GM12892 (cell line): ENCODE data around the gene MYO3B.

Experiments used
- POLR2A ChIP-seq: IDR thresholded peaks from 2 replicates; pipeline ENCODE4 v1.6.1; 2011; ENCODE audit warnings: low read depth, low read length, control low read depth
- TAF1 ChIP-seq: IDR thresholded peaks from 2 replicates; pipeline ENCODE4 v1.6.1; 2011; ENCODE audit warnings: low read depth, mild to moderate bottlenecking, control low read depth, low read length, borderline replicate concordance

GRCh38 chr2:170208967-170209366 lies 31.0 kb downstream of the MYO3B start:
- TF ChIP-seq POLR2A (no peak), TAF1 (no peak)
